Naive thymus-derived CD4-positive, alpha-beta T cell (primary cell): ENCODE results near the gene TERC. TPM values are rescaled to one million over a fixed set of nuclear protein-coding genes. Genes with fewer than 3 reads are reported as not detected.

Experiments used
- ATAC-seq: fragments of 150-1000 bp; cut with Tn5 transposase; 2 replicates; pipeline ENCODE4 v1.10.0; 2021; ENCODE audit warnings: mild to moderate bottlenecking, moderate library complexity
- CTCF ChIA-PET: fragments of 350-600 bp; sonication (Branson Sonifier 250); formaldehyde crosslinking; loops from one replicate; lab custom pipeline; 2021; ENCODE audit warnings: antibody characterized with exemption; lab: Charles Lee
- POLR2A ChIA-PET: fragments of 350-600 bp; sonication (Branson Sonifier 250); formaldehyde crosslinking; loops from one replicate; lab custom pipeline; 2021; ENCODE audit warnings: antibody characterized with exemption, inconsistent platforms; lab: Charles Lee
- DNase-seq, 9 donors: peaks; one replicate each; pipeline versions ENCODE4 v3.0.0 to v3.0.0-alpha.2; 2020 to 2022; ENCODE audit warnings: mixed read lengths in 1 of 9
- H3K27ac ChIP-seq: one replicate; pipeline ENCODE4 v1.7.0; 2013; ENCODE audit warnings: mild to moderate bottlenecking, low read depth, low read length, moderate library complexity
- H3K27me3 ChIP-seq, 2 donors: one replicate each; pipeline ENCODE4 v1.7.0; 2013; ENCODE audit warnings: low read length in 2 of 2, mild to moderate bottlenecking in 2 of 2, moderate library complexity in 2 of 2; ENCODE audit not compliant: control insufficient read depth in 2 of 2, insufficient read depth in 2 of 2
- H3K36me3 ChIP-seq, 3 experiments: 1 replicate in 2 of 3; 2 replicates in 1 of 3; pipeline ENCODE4 v1.7.0; 2013; ENCODE audit warnings: low read length in 3 of 3, mild to moderate bottlenecking in 3 of 3, moderate library complexity in 1 of 3; ENCODE audit not compliant: insufficient read depth in 3 of 3, control insufficient read depth in 2 of 3
- H3K4me1 ChIP-seq, 2 donors: one replicate each; pipeline ENCODE4 v1.7.0; 2013; ENCODE audit warnings: low read length in 2 of 2, mild to moderate bottlenecking in 2 of 2, moderate library complexity in 1 of 2; ENCODE audit not compliant: control insufficient read depth in 2 of 2, insufficient read depth in 2 of 2
- H3K4me3 ChIP-seq: 2 replicates; pipeline ENCODE4 v1.7.0; 2013; ENCODE audit warnings: mild to moderate bottlenecking, low read length
- H3K9me3 ChIP-seq, 3 experiments: 1 replicate in 2 of 3; 2 replicates in 1 of 3; pipeline ENCODE4 v1.7.0; 2013; ENCODE audit warnings: low read length in 3 of 3; ENCODE audit not compliant: control insufficient read depth in 2 of 3
- H3K27ac Mint-ChIP-seq, 9 donors: one replicate each; pipeline ENCODE4 v1.8.0; 2020 to 2022; ENCODE audit warnings: mixed read lengths in 9 of 9, mild to moderate bottlenecking in 8 of 9, moderate library complexity in 5 of 9, inconsistent platforms in 2 of 9
- H3K27me3 Mint-ChIP-seq, 5 donors: one replicate each; pipeline ENCODE4 v1.8.0; 2021 to 2022; ENCODE audit warnings: mixed read lengths in 5 of 5, mild to moderate bottlenecking in 1 of 5
- H3K36me3 Mint-ChIP-seq, 5 donors: one replicate each; pipeline ENCODE4 v1.8.0; 2020 to 2022; ENCODE audit warnings: mixed read lengths in 5 of 5, mild to moderate bottlenecking in 3 of 5, inconsistent platforms in 1 of 5
- H3K4me1 Mint-ChIP-seq, 7 donors: one replicate each; pipeline ENCODE4 v1.8.0; 2020 to 2022; ENCODE audit warnings: mixed read lengths in 7 of 7, mild to moderate bottlenecking in 3 of 7, inconsistent platforms in 1 of 7
- H3K4me3 Mint-ChIP-seq, 10 donors: one replicate each; pipeline ENCODE4 v1.8.0; 2020 to 2022; ENCODE audit warnings: mild to moderate bottlenecking in 10 of 10, mixed read lengths in 10 of 10, moderate library complexity in 6 of 10, inconsistent platforms in 2 of 10
- H3K9me3 Mint-ChIP-seq, 11 donors: one replicate each; pipeline ENCODE4 v1.8.0; 2020 to 2022; ENCODE audit warnings: mixed read lengths in 11 of 11, mild to moderate bottlenecking in 4 of 11, inconsistent platforms in 1 of 11, moderate library complexity in 1 of 11
- intact Hi-C, 2 donors: fragments of 100-400 bp; cut with micrococcal nuclease; formaldehyde crosslinking; loops; one replicate each; pipeline ENCODE4 v1.15.1; 2023
- polyA plus RNA-seq, 2 donors: library from polyadenylated mRNA; unstranded; fragments of 300-500 nt; fragmentation: Illumina TruSeq; gene quantifications; one replicate each; pipeline ENCODE4 v1.2.3, GENCODE V29; 2021
- total RNA-seq, 6 experiments: library from RNA in 5 of 6; stranded (reverse) in 5 of 6; gene quantifications; 1 replicate in 5 of 6; 2 replicates in 1 of 6; pipeline ENCODE4 v1.2.3 and lab custom pipeline; 2021 to 2026

TERC gene
- total and polyA plus RNA-seq, 7 experiments from 2014 or later = 1.1 to 19.4 (median 5.8) TPM; not detected in 1

GRCh38 chr3:169787791-169788190, 22.9 kb upstream of the TERC start:
- Histone ChIP-seq H3K27me3 (no peaks in the 10 kb centered on the region), H3K27ac (no peak overlapping the region), H3K36me3 (peaks cover 8 to 36% (median 15%) of the 10 kb centered on the region in 3 experiments), H3K4me3 (no peak overlapping the region), H3K4me1 (no peaks in the 10 kb centered on the region), H3K9me3 (no peaks in the 10 kb centered on the region)
- ChIA-PET CTCF (no interaction called here), POLR2A (no interaction called here)
- H3K27ac Mint-ChIP-seq = no peak overlapping the region
- ATAC-seq (no peak), DNase-seq (no peak)
- H3K27me3 Mint-ChIP-seq = no peaks in the 10 kb centered on the region
- no peaks in the 10 kb centered on the region for H3K9me3 Mint-ChIP-seq
- H3K4me1 Mint-ChIP-seq = peaks cover 0 to 22% (median 0%) of the 10 kb centered on the region in 7 donors
- intact Hi-C loops = no loop called here
- no peak overlapping the region for H3K4me3 Mint-ChIP-seq
- H3K36me3 Mint-ChIP-seq = peaks cover 0 to 43% (median 19%) of the 10 kb centered on the region in 5 donors

GRCh38 chr3:169787120-169787519, 22.3 kb upstream of the TERC start:
- no peak overlapping the region for H3K4me3 ChIP-seq
- DNase-seq (no peak), ATAC-seq (no peak)
- Mint-ChIP-seq H3K4me3 (no peak overlapping the region), H3K27me3 (no peaks in the 10 kb centered on the region), H3K27ac (no peak overlapping the region), H3K9me3 (no peaks in the 10 kb centered on the region), H3K4me1 (peaks cover 0 to 22% (median 3%) of the 10 kb centered on the region in 7 donors), H3K36me3 (peaks cover 0 to 43% (median 23%) of the 10 kb centered on the region in 5 donors)
- peaks cover 8 to 40% (median 15%) of the 10 kb centered on the region in 3 experiments for H3K36me3 ChIP-seq
- intact Hi-C loops = no loop called here
- CTCF ChIA-PET = no interaction called here
- no peaks in the 10 kb centered on the region for H3K27me3 ChIP-seq
- POLR2A ChIA-PET = no interaction called here
- H3K27ac ChIP-seq = no peak overlapping the region
- no peaks in the 10 kb centered on the region for H3K9me3 ChIP-seq
- H3K4me1 ChIP-seq = no peaks in the 10 kb centered on the region

- peaks cover 8 to 63% (median 30%) of the 10 kb centered on the region in 3 experiments for H3K36me3 ChIP-seq
- H3K9me3 ChIP-seq = no peaks in the 10 kb centered on the region
- Mint-ChIP-seq H3K4me3 (peak overlapping the region in 2 of 10 donors; percentile 1 to 87), H3K9me3 (no peaks in the 10 kb centered on the region), H3K27me3 (no peaks in the 10 kb centered on the region), H3K36me3 (peaks cover 17 to 54% (median 48%) of the 10 kb centered on the region in 5 donors), H3K27ac (peak overlapping the region in 6 of 9 donors; percentile 7 to 77 (median 38)), H3K4me1 (peaks cover 26 to 51% (median 47%) of the 10 kb centered on the region in 7 donors)
- POLR2A ChIA-PET = interaction anchor here (2.6 kb wide), 1 partner anchor 17 kb away, joined by 9 read pairs; the partner anchor contains the start of gene TERC
- no peak for DNase-seq
- ATAC-seq = peak; percentile 34
- peaks cover 0 to 8% of the 10 kb centered on the region in 2 donors for H3K4me1 ChIP-seq
- intact Hi-C loops = loop anchor here in 1 of 2 donors (2.0 kb wide), 1 partner anchor 13 kb away; no protein-coding TSS in a partner anchor
- no peak overlapping the region for H3K4me3 ChIP-seq
- H3K27ac ChIP-seq = no peak overlapping the region
- H3K27me3 ChIP-seq = no peaks in the 10 kb centered on the region
- CTCF ChIA-PET = no interaction called here
Observed at GRCh38 chr3:169781209-169781855, 16.5 kb upstream of the TERC start.

GRCh38 chr3:169780742-169781141, 15.9 kb upstream of the TERC start:
- ChIA-PET POLR2A (interaction anchor here (0.6 to 2.6 kb wide), 2 partner anchors 16 to 142 kb away, joined by 4 to 9 read pairs; partner anchors contain the start of gene TERC), CTCF (interaction anchor here (0.6 kb wide), 1 partner anchor 82 kb away, joined by 6 read pairs; no protein-coding TSS in a partner anchor)
- intact Hi-C loops = loop anchor here in 1 of 2 donors (2.0 kb wide), 1 partner anchor 14 kb away; no protein-coding TSS in a partner anchor
- peaks cover 17 to 54% (median 42%) of the 10 kb centered on the region in 5 donors for H3K36me3 Mint-ChIP-seq
- Histone ChIP-seq H3K27ac (no peak overlapping the region), H3K9me3 (no peaks in the 10 kb centered on the region), H3K4me1 (peaks cover 0 to 11% of the 10 kb centered on the region in 2 donors), H3K4me3 (no peak overlapping the region), H3K36me3 (peaks cover 6 to 61% (median 30%) of the 10 kb centered on the region in 3 experiments), H3K27me3 (no peaks in the 10 kb centered on the region)
- peaks cover 30 to 56% (median 49%) of the 10 kb centered on the region in 7 donors for H3K4me1 Mint-ChIP-seq
- H3K9me3 Mint-ChIP-seq = no peaks in the 10 kb centered on the region
- ATAC-seq (no peak), DNase-seq (no peak)
- no peaks in the 10 kb centered on the region for H3K27me3 Mint-ChIP-seq
- peak overlapping the region in 3 of 10 donors; percentile 21 to 87 (median 35) for H3K4me3 Mint-ChIP-seq
- peak overlapping the region in 5 of 9 donors; percentile 7 to 77 (median 25) for H3K27ac Mint-ChIP-seq

GRCh38 chr3:169777822-169778221, 13.0 kb upstream of the TERC start:
- ATAC-seq (no peak), DNase-seq (no peak)
- Histone ChIP-seq H3K4me1 (peaks cover 15 to 30% of the 10 kb centered on the region in 2 donors), H3K27ac (no peak overlapping the region), H3K4me3 (no peak overlapping the region), H3K36me3 (peaks cover 0 to 50% (median 24%) of the 10 kb centered on the region in 3 experiments), H3K27me3 (no peaks in the 10 kb centered on the region), H3K9me3 (no peaks in the 10 kb centered on the region)
- Mint-ChIP-seq H3K27me3 (no peaks in the 10 kb centered on the region), H3K27ac (peak overlapping the region in 1 of 9 donors; percentile 20), H3K4me1 (peaks cover 38 to 80% (median 72%) of the 10 kb centered on the region in 7 donors), H3K36me3 (peaks cover 17 to 58% (median 42%) of the 10 kb centered on the region in 5 donors), H3K9me3 (peaks cover 0 to 5% (median 0%) of the 10 kb centered on the region in 11 donors), H3K4me3 (peak overlapping the region in 1 of 10 donors; percentile 27)
- ChIA-PET CTCF (no interaction called here), POLR2A (interaction anchor here (1.5 kb wide), 1 partner anchor 15 kb away, joined by 4 read pairs; no protein-coding TSS in a partner anchor)
- intact Hi-C loops = loop anchor here in 1 of 2 donors (10.0 kb wide), 1 partner anchor 1477 kb away; no protein-coding TSS in a partner anchor

- peaks cover 3 to 31% (median 26%) of the 10 kb centered on the region in 5 donors for H3K36me3 Mint-ChIP-seq
- intact Hi-C loops = loop anchor here in 1 of 2 donors (10.0 kb wide), 1 partner anchor 1481 kb away; no protein-coding TSS in a partner anchor
- no peak for DNase-seq
- Histone ChIP-seq H3K27me3 (no peaks in the 10 kb centered on the region), H3K4me1 (peaks cover 15 to 22% of the 10 kb centered on the region in 2 donors), H3K27ac (peak overlapping the region; percentile 100), H3K9me3 (no peaks in the 10 kb centered on the region), H3K36me3 (peaks cover 0 to 32% (median 15%) of the 10 kb centered on the region in 3 experiments), H3K4me3 (peak overlapping the region; percentile 87)
- H3K9me3 Mint-ChIP-seq = peaks cover 0 to 18% (median 0%) of the 10 kb centered on the region in 11 donors
- H3K27ac Mint-ChIP-seq = peak overlapping the region; percentile 96 to 100 (median 99)
- ATAC-seq = no peak
- peaks cover 21 to 72% (median 63%) of the 10 kb centered on the region in 7 donors for H3K4me1 Mint-ChIP-seq
- ChIA-PET CTCF (interaction anchor here (0.6 to 3.2 kb wide), 3 partner anchors 10 to 47 kb away, joined by 3 to 15 read pairs (median 4); partner anchors contain the start of gene TERC), POLR2A (interaction anchor here (3.1 to 3.7 kb wide), 2 partner anchors 11 to 193 kb away, joined by 29 to 89 read pairs; partner anchors contain the start of genes SEC62 and TERC)
- H3K4me3 Mint-ChIP-seq = peak overlapping the region; percentile 91 to 99 (median 97)
- H3K27me3 Mint-ChIP-seq = peaks cover 0 to 5% (median 0%) of the 10 kb centered on the region in 5 donors
Observed at GRCh38 chr3:169774186-169774585, 9.3 kb upstream of the TERC start.
